HUES48 (cell line): ENCODE data around the gene ZNF407.

Experiments
- H3K27ac ChIP-seq: one replicate; pipeline ENCODE4 v1.7.0; 2013; ENCODE audit warnings: low read depth, low read length, inconsistent platforms
- H3K27me3 ChIP-seq: 2 replicates; pipeline ENCODE4 v1.6.1; 2013; ENCODE audit warnings: mild to moderate bottlenecking, low read length; ENCODE audit not compliant: control insufficient read depth, insufficient read depth
- H3K36me3 ChIP-seq: 2 replicates; pipeline ENCODE4 v1.6.1; 2013; ENCODE audit warnings: low read length; ENCODE audit not compliant: control insufficient read depth, insufficient read depth
- H3K4me1 ChIP-seq: 2 replicates; pipeline ENCODE4 v1.6.1; 2013; ENCODE audit warnings: mild to moderate bottlenecking, low read length; ENCODE audit not compliant: control insufficient read depth, insufficient read depth
- H3K4me3 ChIP-seq: 2 replicates; pipeline ENCODE4 v1.5.1; 2013; ENCODE audit warnings: mild to moderate bottlenecking, low read depth, low read length
- H3K9ac ChIP-seq: 2 replicates; pipeline ENCODE4 v1.6.1; 2013; ENCODE audit warnings: mild to moderate bottlenecking, low read depth, low read length, moderate library complexity
- H3K9me3 ChIP-seq: 2 replicates; pipeline ENCODE4 v1.6.1; 2013; ENCODE audit warnings: low read length; ENCODE audit not compliant: control insufficient read depth, insufficient read depth

The ZNF407 gene

GRCh38 chr18:75066936-75067335, 469.3 kb downstream of the ZNF407 start:
- no peak overlapping the region for H3K4me3 ChIP-seq
- no peak overlapping the region for H3K27ac ChIP-seq
- H3K9me3 ChIP-seq, result no peaks in the 10 kb centered on the region
- no peak overlapping the region for H3K9ac ChIP-seq
- no peaks in the 10 kb centered on the region for H3K36me3 ChIP-seq
- no peaks in the 10 kb centered on the region for H3K4me1 ChIP-seq
- no peaks in the 10 kb centered on the region for H3K27me3 ChIP-seq

DNA sequence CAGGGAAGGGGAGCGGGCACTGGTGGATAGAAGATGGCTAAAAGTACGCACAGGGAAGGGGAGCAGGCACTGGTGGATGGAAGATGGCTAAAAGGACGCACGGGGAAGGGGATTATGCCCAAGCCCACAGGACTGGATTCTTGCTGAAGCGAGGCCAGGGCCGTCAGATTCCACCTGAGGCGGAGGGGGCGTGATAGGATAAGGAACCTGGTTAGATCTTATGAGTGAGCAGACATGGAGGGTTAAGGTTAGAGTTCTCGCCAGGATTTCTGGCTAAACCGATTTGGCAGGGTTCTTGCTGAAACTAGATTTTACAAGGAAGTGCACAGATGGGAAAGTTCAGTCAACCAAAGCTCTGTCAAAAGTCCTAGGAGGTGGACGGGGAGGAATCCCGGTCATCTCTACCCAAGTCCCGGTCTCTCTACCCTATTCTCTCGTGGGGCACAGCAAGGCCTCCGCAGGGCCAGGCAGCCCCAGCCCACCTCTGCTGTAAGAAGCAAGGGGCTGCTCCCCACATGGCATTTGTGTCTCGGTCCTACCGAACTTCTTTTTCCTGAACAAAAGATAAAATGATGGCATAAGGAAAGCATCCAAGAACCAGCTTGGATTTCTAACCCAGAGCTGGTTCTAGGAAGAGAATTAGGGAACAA, 470.5 kb downstream of the ZNF407 start:
- no peak overlapping the region for H3K27ac ChIP-seq
- no peaks in the 10 kb centered on the region for H3K9me3 ChIP-seq
- no peak overlapping the region for H3K9ac ChIP-seq
- H3K36me3 ChIP-seq, result no peaks in the 10 kb centered on the region
- no peak overlapping the region for H3K4me3 ChIP-seq
- no peaks in the 10 kb centered on the region for H3K4me1 ChIP-seq
- H3K27me3 ChIP-seq, result no peaks in the 10 kb centered on the region

DNA sequence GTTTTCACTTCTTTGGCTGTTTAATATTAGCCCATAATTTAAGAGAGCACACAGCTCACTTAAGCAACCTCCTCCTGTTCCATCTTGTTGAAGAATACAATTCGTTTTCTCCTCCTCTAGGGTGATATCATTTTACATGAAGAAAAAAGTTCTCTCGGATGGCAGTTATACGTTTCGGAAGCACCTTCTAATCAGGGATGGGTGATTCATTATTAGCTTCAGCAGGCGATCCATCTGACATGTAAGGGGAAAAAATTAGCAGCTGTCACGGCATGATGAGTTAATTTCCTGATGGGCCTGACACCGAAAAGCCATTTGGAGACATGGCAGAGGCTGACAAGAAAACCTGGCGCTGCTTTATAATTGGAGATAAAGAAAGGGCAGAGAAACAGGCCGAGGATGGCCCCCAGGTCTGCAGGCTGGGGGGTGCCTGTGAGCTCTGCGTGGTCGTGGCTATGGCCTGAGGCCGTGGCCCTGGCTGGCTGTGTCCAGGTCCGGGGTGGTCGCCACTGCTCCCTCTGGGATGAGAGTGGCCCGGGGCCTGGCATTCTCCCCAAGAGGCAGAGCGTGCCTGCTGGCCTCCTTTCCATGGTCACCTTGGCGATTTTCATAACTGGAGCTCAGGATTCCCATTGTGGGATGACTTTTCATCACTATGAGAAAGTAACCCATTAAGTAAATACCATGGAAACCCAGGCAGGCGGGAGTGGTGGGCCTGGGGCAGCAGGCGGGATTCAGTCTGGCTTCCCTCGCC, 471.2 kb downstream of the ZNF407 start:
- H3K27ac ChIP-seq, result no peak overlapping the region
- H3K9ac ChIP-seq, result no peak overlapping the region
- H3K4me3 ChIP-seq, result no peak overlapping the region
- H3K36me3 ChIP-seq, result no peaks in the 10 kb centered on the region
- H3K9me3 ChIP-seq, result no peaks in the 10 kb centered on the region
- H3K27me3 ChIP-seq, result no peaks in the 10 kb centered on the region
- H3K4me1 ChIP-seq, result no peaks in the 10 kb centered on the region

DNA sequence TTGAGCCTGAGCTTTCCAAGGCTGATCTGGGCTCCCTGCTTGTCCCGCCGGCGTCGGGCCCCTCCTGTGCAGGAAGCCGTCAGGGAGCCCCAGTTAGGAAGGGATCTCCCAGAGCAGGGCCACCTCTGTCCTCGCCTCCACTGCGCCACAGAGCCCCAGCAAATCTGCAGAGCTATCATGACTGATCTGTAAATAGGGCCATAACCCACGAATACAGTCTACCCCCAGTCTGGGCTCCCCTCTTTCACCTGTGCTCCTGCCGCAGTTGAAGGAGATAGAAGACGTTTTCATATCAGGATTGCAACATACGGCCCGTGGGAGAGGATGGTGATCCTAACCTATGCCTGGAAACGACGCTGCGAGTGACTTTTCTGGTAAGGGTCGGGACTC, 472.6 kb downstream of the ZNF407 start:
- Histone ChIP-seq H3K27ac (no peak overlapping the region), H3K9ac (no peak overlapping the region), H3K4me1 (no peaks in the 10 kb centered on the region), H3K4me3 (no peak overlapping the region), H3K27me3 (no peaks in the 10 kb centered on the region), H3K9me3 (no peaks in the 10 kb centered on the region), H3K36me3 (no peaks in the 10 kb centered on the region)

DNA sequence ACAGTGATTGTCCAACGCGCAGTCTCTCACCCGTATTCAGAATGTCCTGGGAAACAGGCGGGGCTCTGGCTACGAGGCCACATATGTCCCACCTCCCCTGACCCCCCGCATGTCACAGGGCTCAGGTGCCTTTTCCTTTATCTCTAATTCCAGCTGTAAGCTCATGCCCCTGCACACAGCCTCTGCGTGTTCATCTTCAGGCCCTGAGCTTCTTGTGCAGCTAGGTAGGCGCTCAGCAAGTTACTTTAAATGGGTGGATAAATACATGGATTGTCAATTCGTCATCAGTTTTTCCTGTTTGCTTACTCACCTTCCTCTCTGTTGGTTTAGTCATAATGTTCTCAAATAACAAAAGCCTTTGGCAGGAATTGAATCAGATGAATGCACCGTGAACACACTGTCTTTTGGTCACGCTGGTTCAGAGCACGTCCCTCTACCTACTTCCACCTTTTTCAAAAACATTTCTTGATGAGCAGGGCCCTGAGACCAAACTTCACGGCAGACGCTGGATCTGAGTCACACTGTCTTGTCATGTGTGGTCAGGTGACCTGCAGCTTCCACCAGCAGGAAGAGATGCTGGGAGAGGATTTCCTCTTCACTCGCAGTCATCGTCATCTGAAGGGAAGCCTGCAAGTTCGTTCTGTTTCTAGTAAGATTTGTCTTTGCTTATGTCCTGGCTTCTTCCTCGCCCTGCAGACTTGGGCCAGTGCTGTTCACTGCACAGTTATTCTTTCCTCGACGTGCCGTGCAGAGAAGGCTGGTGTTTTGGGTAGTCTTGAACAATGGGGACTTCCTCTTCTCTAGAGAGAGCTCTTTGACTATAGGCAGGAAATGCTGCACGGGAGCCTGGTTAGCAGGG, 473.2 kb downstream of the ZNF407 start:
- Histone ChIP-seq H3K27me3 (no peaks in the 10 kb centered on the region), H3K9me3 (no peaks in the 10 kb centered on the region), H3K4me1 (no peaks in the 10 kb centered on the region), H3K9ac (no peak overlapping the region), H3K36me3 (no peaks in the 10 kb centered on the region), H3K27ac (no peak overlapping the region), H3K4me3 (no peak overlapping the region)

DNA sequence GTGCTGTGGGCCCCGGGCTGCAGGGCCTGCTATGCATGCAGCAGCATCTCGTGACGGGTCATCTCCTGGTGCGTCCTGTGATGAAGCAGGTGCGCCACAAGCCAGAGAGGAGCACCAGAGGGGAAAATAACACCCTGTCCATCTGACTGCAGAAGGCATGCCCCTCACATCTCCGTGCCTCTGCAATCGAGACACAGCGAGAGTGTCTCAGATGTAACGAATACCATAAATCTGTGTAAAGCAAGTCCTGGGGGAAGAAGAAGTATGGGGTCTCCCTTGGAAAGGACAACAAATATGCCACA, 473.8 kb downstream of the ZNF407 start:
- Histone ChIP-seq H3K36me3 (no peaks in the 10 kb centered on the region), H3K9ac (no peak overlapping the region), H3K9me3 (no peaks in the 10 kb centered on the region), H3K4me3 (no peak overlapping the region), H3K4me1 (no peaks in the 10 kb centered on the region), H3K27ac (no peak overlapping the region), H3K27me3 (no peaks in the 10 kb centered on the region)

- Histone ChIP-seq H3K36me3 (no peaks in the 10 kb centered on the region), H3K27ac (no peak overlapping the region), H3K27me3 (no peaks in the 10 kb centered on the region), H3K4me3 (no peak overlapping the region), H3K9me3 (no peaks in the 10 kb centered on the region), H3K4me1 (no peaks in the 10 kb centered on the region), H3K9ac (no peak overlapping the region)
Observed at GRCh38 chr18:75071866-75072671, 474.4 kb downstream of the ZNF407 start.

GRCh38 chr18:75072672-75073371, 475.2 kb downstream of the ZNF407 start:
- no peak overlapping the region for H3K9ac ChIP-seq

GRCh38 chr18:75073654-75074053, 476.0 kb downstream of the ZNF407 start:
- H3K4me1 ChIP-seq, result no peaks in the 10 kb centered on the region
- H3K4me3 ChIP-seq, result no peak overlapping the region
- no peaks in the 10 kb centered on the region for H3K27me3 ChIP-seq
- no peaks in the 10 kb centered on the region for H3K36me3 ChIP-seq
- H3K9me3 ChIP-seq, result no peaks in the 10 kb centered on the region; the same call in 1 of the 2 replicates
- H3K9ac ChIP-seq, result no peak overlapping the region
- no peak overlapping the region for H3K27ac ChIP-seq

More at GRCh38 chr18:75072672-75073371, 475.2 kb downstream of the ZNF407 start:
- no peak overlapping the region for H3K4me3 ChIP-seq
- no peaks in the 10 kb centered on the region; the same call in 1 of the 2 replicates for H3K9me3 ChIP-seq
- no peaks in the 10 kb centered on the region for H3K36me3 ChIP-seq
- H3K4me1 ChIP-seq, result no peaks in the 10 kb centered on the region
- no peak overlapping the region for H3K27ac ChIP-seq
- no peaks in the 10 kb centered on the region for H3K27me3 ChIP-seq
